Hepatocyte (in vitro differentiated cells): ENCODE measurements around the gene TADA1. TPM values are rescaled to one million over a fixed set of nuclear protein-coding genes. Genes with fewer than 3 reads are reported as not detected.
A peak's percentile ranks its signal among the peaks of the same experiment; 100 is the strongest.

Experiments used
- DNase-seq: peaks from one replicate; pipeline ENCODE4 v3.0.0-alpha.2; 2016; ENCODE audit warnings: low spot score
- H2AFZ ChIP-seq: fragments of 200-600 bp; sonication (generic); 2 replicates; pipeline ENCODE4 v1.6.0; 2016; ENCODE audit warnings: antibody characterized with exemption, mild to moderate bottlenecking
- H3K27ac ChIP-seq: fragments of 200-600 bp; sonication (generic); 2 replicates; pipeline ENCODE4 v1.5.1; 2016; ENCODE audit warnings: mild to moderate bottlenecking
- H3K27me3 ChIP-seq: fragments of 200-600 bp; sonication (generic); 2 replicates; pipeline ENCODE4 v1.6.1; 2016
- H3K36me3 ChIP-seq: fragments of 200-600 bp; sonication (generic); replicated peaks from 2 replicates; pipeline ENCODE4 v1.5.1; 2016; ENCODE audit warnings: low read depth; ENCODE audit not compliant: insufficient read depth
- H3K4me1 ChIP-seq: fragments of 200-600 bp; sonication (generic); 2 replicates; pipeline ENCODE4 v1.5.1; 2016; ENCODE audit warnings: mild to moderate bottlenecking, moderate library complexity; ENCODE audit not compliant: insufficient read depth
- H3K4me2 ChIP-seq: fragments of 200-600 bp; sonication (generic); 2 replicates; pipeline ENCODE4 v1.6.0; 2016
- H3K4me3 ChIP-seq: fragments of 200-600 bp; sonication (generic); 2 replicates; pipeline ENCODE4 v1.5.1; 2016; ENCODE audit warnings: mild to moderate bottlenecking
- H3K79me2 ChIP-seq: fragments of 200-600 bp; sonication (generic); 2 replicates; pipeline ENCODE4 v1.6.0; 2017; ENCODE audit warnings: mild to moderate bottlenecking
- H3K9me2 ChIP-seq: fragments of 200-600 bp; sonication (generic); replicated peaks from 2 replicates; pipeline ENCODE4 v1.6.0; 2017; ENCODE audit warnings: mild to moderate bottlenecking; ENCODE audit not compliant: insufficient read depth
- H3K9me3 ChIP-seq: fragments of 200-600 bp; sonication (generic); 2 replicates; pipeline ENCODE4 v1.5.1; 2016; ENCODE audit warnings: low read depth, mild to moderate bottlenecking
- H4K20me1 ChIP-seq: fragments of 200-600 bp; sonication (generic); 2 replicates; pipeline ENCODE4 v1.6.0; 2016; ENCODE audit warnings: mild to moderate bottlenecking; ENCODE audit not compliant: insufficient read depth, poor library complexity, severe bottlenecking
- CTCF ChIP-seq: fragments of 200-600 bp; sonication (generic); IDR thresholded peaks from 2 replicates; pipeline ENCODE4 v1.5.1; 2016; ENCODE audit warnings: antibody characterized with exemption, mild to moderate bottlenecking; ENCODE audit not compliant: poor library complexity
- EZH2 ChIP-seq: fragments of 200-600 bp; sonication (generic); IDR thresholded peaks from 2 replicates; pipeline ENCODE4 v1.6.1; 2016; ENCODE audit warnings: antibody characterized with exemption, mild to moderate bottlenecking, borderline replicate concordance
- EZH2phosphoT487 ChIP-seq: fragments of 200-600 bp; sonication (generic); IDR thresholded peaks from one replicate; pipeline ENCODE4 v1.6.1; 2018; ENCODE audit warnings: antibody characterized with exemption, mild to moderate bottlenecking, low read depth, moderate library complexity; ENCODE audit not compliant: unreplicated experiment, severe bottlenecking
- WGBS: methylation state at CpG from one replicate; pipeline ENCODE4 v1.1.6; 2016; ENCODE audit warnings: low lambda C conversion rate; ENCODE audit errors: missing lambda C conversion rate; 5-methylcytosine and 5-hydroxymethylcytosine counted together
- polyA plus RNA-seq: library from polyadenylated mRNA; unstranded; fragments of >200 nt; fragmentation: Nextera tagmentation; extraction: Ambion mirVana; gene quantifications from 2 replicates; pipeline ENCODE4 v1.2.1, GENCODE V29; 2016
- total RNA-seq: library from RNA; depleted of rRNA; stranded (reverse); fragments of >200 nt; gene quantifications from 2 replicates; pipeline ENCODE4 v1.2.3, GENCODE V29; 2014

Gene TADA1
- total and polyA plus RNA-seq, 2 experiments from 2014 or later, result 13.4 to 21.4 TPM

GRCh38 chr1:166827426-166827825 lies 48.6 kb downstream of the TADA1 start:
- H3K27me3 ChIP-seq, result no peaks in the 10 kb centered on the region

GRCh38 chr1:166822385-166822784 lies 53.7 kb downstream of the TADA1 start:
- H3K4me3 ChIP-seq, result no peak overlapping the region
- no peak overlapping the region for H3K4me2 ChIP-seq
- H3K27me3 ChIP-seq, result no peaks in the 10 kb centered on the region
- 58% methylated on average over 7 of the region's 7 CpGs for WGBS
- no peak for DNase-seq
- H3K36me3 ChIP-seq, result no peaks in the 10 kb centered on the region
- H3K4me1 ChIP-seq, result no peaks in the 10 kb centered on the region
- no peak overlapping the region for H2AFZ ChIP-seq
- H3K79me2 ChIP-seq, result no peaks in the 10 kb centered on the region
- no peaks in the 10 kb centered on the region for H3K9me3 ChIP-seq
- no peaks in the 10 kb centered on the region for H3K9me2 ChIP-seq
- H4K20me1 ChIP-seq, result no peaks in the 10 kb centered on the region
- no peak for TF ChIP-seq EZH2phosphoT487
- TF ChIP-seq EZH2, result no peak
- TF ChIP-seq CTCF, result no peak
- H3K27ac ChIP-seq, result no peak overlapping the region

More at GRCh38 chr1:166827426-166827825, 48.6 kb downstream of the TADA1 start:
- H3K4me3 ChIP-seq, result no peak overlapping the region
- no peaks in the 10 kb centered on the region for H3K9me3 ChIP-seq
- H3K79me2 ChIP-seq, result no peaks in the 10 kb centered on the region
- H3K36me3 ChIP-seq, result no peaks in the 10 kb centered on the region
- no peak overlapping the region for H3K27ac ChIP-seq
- no peaks in the 10 kb centered on the region for H3K4me1 ChIP-seq
- TF ChIP-seq CTCF (no peak), EZH2 (no peak), EZH2phosphoT487 (no peak)
- H4K20me1 ChIP-seq, result no peaks in the 10 kb centered on the region
- DNase-seq, result no peak
- no peak overlapping the region for H3K4me2 ChIP-seq
- H2AFZ ChIP-seq, result no peak overlapping the region
- H3K9me2 ChIP-seq, result no peaks in the 10 kb centered on the region

GRCh38 chr1:166819974-166820373 lies 56.1 kb downstream of the TADA1 start:
- Histone ChIP-seq H3K9me3 (no peaks in the 10 kb centered on the region), H3K4me2 (no peak overlapping the region), H3K4me1 (no peaks in the 10 kb centered on the region), H3K27me3 (no peaks in the 10 kb centered on the region), H3K9me2 (no peaks in the 10 kb centered on the region), H3K27ac (no peak overlapping the region), H3K4me3 (no peak overlapping the region), H4K20me1 (no peaks in the 10 kb centered on the region), H3K79me2 (no peaks in the 10 kb centered on the region), H3K36me3 (no peaks in the 10 kb centered on the region), H2AFZ (no peak overlapping the region)
- TF ChIP-seq EZH2phosphoT487 (no peak), EZH2 (no peak), CTCF (no peak)
- WGBS, result 58% methylated on average over 2 of the region's 2 CpGs
- no peak for DNase-seq

GRCh38 chr1:166814611-166815010 lies 61.5 kb downstream of the TADA1 start:
- TF ChIP-seq CTCF, result no peak
- TF ChIP-seq EZH2, result no peak
- TF ChIP-seq EZH2phosphoT487, result no peak
- Histone ChIP-seq H3K36me3 (no peaks in the 10 kb centered on the region), H2AFZ (no peak overlapping the region), H3K9me2 (no peaks in the 10 kb centered on the region), H3K27me3 (no peaks in the 10 kb centered on the region), H3K4me1 (peaks cover 11% of the 10 kb centered on the region), H3K27ac (no peak overlapping the region), H3K9me3 (no peaks in the 10 kb centered on the region), H3K4me2 (no peak overlapping the region), H3K79me2 (no peaks in the 10 kb centered on the region), H3K4me3 (no peak overlapping the region), H4K20me1 (no peaks in the 10 kb centered on the region)
- 54% methylated on average over 2 of the region's 2 CpGs for WGBS
- DNase-seq, result peak; percentile 28
